Cardiac muscle cell (in vitro differentiated cells and primary cell): ENCODE results near the gene PODXL2. TPM values are rescaled to one million over a fixed set of nuclear protein-coding genes. Genes with fewer than 3 reads are reported as not detected.

ENCODE experiments used
- DNase-seq, 2 donors: peaks; one replicate each; pipeline versions ENCODE4 v3.0.0 to v3.0.0-alpha.2; 2010 to 2017; ENCODE audit warnings: low read depth in 1 of 2, low spot score in 1 of 2
- H3K27ac ChIP-seq: fragments of 200-600 bp; sonication (generic); 2 replicates; pipeline ENCODE4 v1.5.1; 2016
- H3K27me3 ChIP-seq: fragments of 200-600 bp; sonication (generic); 2 replicates; pipeline ENCODE4 v1.6.0; 2016; ENCODE audit warnings: control low read depth
- H3K36me3 ChIP-seq: fragments of 200-600 bp; sonication (generic); 2 replicates; pipeline ENCODE4 v1.5.1; 2016; ENCODE audit warnings: control low read depth
- H3K4me1 ChIP-seq: fragments of 200-600 bp; sonication (generic); 2 replicates; pipeline ENCODE4 v1.8.1; 2017; ENCODE audit warnings: low read depth, mild to moderate bottlenecking, mixed run types
- H3K4me3 ChIP-seq: fragments of 200-600 bp; sonication (generic); 2 replicates; pipeline ENCODE4 v1.5.1; 2016; ENCODE audit warnings: mild to moderate bottlenecking
- H3K9me3 ChIP-seq: fragments of 200-600 bp; sonication (generic); 2 replicates; pipeline ENCODE4 v1.5.1; 2017; ENCODE audit warnings: low read depth, mild to moderate bottlenecking, control low read depth
- polyA plus RNA-seq: library from polyadenylated mRNA; unstranded; fragments of >200 nt; fragmentation: Nextera tagmentation; extraction: Ambion mirVana; gene quantifications from 2 replicates; pipeline ENCODE4 v1.2.1, GENCODE V29; 2016
- total RNA-seq: library from RNA; depleted of rRNA; stranded (reverse); fragments of >200 nt; gene quantifications from 2 replicates; pipeline ENCODE4 v1.2.3, GENCODE V29; 2016
- TF ChIP-seq, protein P1 (sequence below): IDR thresholded peaks from 2 replicates; pipeline ENCODE4 v1.5.1; 2012; ENCODE audit warnings: low read depth, mild to moderate bottlenecking, low read length

PODXL2 gene
- total and polyA plus RNA-seq, 2 experiments from 2014 or later, result 16.0 to 24.9 TPM

DNA sequence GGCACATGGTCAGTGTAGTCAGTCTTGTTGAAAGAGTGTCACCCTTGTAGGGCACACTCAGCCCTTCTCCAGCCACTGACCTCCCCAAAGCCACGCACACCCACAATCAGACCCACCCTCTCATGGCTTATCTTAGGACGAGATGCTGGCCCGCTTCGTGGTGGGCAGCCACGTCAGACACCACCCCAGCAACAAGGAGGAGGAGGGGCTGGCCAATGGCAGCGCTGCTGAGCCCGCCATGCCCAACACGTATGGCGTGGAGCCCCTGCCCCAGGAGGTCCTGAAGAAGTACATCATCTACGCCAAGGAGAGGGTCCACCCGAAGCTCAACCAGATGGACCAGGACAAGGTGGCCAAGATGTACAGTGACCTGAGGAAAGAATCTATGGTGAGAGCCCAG is 10.1 kb upstream of the PODXL2 start:
- Histone ChIP-seq H3K4me1 (no peaks in the 10 kb centered on the region), H3K4me3 (no peak overlapping the region), H3K27ac (no peak overlapping the region), H3K27me3 (no peaks in the 10 kb centered on the region), H3K9me3 (no peaks in the 10 kb centered on the region), H3K36me3 (peaks cover 5% of the 10 kb centered on the region)
- TF ChIP-seq, protein P1, sequence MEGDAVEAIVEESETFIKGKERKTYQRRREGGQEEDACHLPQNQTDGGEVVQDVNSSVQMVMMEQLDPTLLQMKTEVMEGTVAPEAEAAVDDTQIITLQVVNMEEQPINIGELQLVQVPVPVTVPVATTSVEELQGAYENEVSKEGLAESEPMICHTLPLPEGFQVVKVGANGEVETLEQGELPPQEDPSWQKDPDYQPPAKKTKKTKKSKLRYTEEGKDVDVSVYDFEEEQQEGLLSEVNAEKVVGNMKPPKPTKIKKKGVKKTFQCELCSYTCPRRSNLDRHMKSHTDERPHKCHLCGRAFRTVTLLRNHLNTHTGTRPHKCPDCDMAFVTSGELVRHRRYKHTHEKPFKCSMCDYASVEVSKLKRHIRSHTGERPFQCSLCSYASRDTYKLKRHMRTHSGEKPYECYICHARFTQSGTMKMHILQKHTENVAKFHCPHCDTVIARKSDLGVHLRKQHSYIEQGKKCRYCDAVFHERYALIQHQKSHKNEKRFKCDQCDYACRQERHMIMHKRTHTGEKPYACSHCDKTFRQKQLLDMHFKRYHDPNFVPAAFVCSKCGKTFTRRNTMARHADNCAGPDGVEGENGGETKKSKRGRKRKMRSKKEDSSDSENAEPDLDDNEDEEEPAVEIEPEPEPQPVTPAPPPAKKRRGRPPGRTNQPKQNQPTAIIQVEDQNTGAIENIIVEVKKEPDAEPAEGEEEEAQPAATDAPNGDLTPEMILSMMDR, result no peak
- DNase-seq, result no peak

DNA sequence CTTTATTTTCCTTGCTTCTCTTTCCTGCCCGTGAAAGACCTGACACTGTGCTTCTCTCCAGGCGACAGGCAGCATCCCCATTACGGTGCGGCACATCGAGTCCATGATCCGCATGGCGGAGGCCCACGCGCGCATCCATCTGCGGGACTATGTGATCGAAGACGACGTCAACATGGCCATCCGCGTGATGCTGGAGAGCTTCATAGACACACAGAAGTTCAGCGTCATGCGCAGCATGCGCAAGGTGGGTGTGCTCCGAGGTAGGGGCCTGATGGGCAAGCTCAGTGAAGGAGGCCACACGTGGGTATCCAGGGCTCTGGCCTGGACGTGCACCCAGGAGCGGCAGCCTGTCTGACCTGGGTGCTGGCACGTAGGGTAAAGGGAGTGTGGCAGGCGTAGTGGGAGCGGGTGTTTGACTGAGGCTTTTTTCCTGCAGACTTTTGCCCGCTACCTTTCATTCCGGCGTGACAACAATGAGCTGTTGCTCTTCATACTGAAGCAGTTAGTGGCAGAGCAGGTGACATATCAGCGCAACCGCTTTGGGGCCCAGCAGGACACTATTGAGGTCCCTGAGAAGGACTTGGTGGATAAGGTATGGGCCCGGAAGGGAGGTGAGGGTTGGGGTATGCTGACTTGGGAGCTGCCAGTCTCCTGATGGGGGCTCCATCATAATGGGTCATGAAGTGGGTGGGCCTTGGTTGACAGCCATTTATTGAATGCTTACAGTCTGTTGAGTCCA is 8.2 kb upstream of the PODXL2 start:
- Histone ChIP-seq H3K36me3 (peaks cover 5% of the 10 kb centered on the region), H3K4me3 (no peak overlapping the region), H3K9me3 (no peaks in the 10 kb centered on the region), H3K27ac (no peak overlapping the region), H3K4me1 (no peaks in the 10 kb centered on the region), H3K27me3 (peaks cover 6% of the 10 kb centered on the region)
- DNase-seq, result no peak
- TF ChIP-seq, protein P1, result no peak

DNA sequence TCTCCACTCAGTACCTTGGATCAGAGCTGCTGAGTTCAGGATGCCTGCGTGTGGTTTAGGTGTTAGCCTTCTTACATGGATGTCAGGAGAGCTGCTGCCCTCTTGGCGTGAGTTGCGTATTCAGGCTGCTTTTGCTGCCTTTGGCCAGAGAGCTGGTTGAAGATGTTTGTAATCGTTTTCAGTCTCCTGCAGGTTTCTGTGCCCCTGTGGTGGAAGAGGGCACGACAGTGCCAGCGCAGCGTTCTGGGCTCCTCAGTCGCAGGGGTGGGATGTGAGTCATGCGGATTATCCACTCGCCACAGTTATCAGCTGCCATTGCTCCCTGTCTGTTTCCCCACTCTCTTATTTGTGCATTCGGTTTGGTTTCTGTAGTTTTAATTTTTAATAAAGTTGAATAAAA is 7.0 kb upstream of the PODXL2 start:
- no peak overlapping the region for H3K4me3 ChIP-seq
- H3K27ac ChIP-seq, result no peak overlapping the region
- TF ChIP-seq, protein P1, result no peak
- H3K36me3 ChIP-seq, result peaks cover 5% of the 10 kb centered on the region
- peaks cover 18% of the 10 kb centered on the region for H3K27me3 ChIP-seq
- H3K4me1 ChIP-seq, result no peaks in the 10 kb centered on the region
- DNase-seq, result no peak
- no peaks in the 10 kb centered on the region for H3K9me3 ChIP-seq

DNA sequence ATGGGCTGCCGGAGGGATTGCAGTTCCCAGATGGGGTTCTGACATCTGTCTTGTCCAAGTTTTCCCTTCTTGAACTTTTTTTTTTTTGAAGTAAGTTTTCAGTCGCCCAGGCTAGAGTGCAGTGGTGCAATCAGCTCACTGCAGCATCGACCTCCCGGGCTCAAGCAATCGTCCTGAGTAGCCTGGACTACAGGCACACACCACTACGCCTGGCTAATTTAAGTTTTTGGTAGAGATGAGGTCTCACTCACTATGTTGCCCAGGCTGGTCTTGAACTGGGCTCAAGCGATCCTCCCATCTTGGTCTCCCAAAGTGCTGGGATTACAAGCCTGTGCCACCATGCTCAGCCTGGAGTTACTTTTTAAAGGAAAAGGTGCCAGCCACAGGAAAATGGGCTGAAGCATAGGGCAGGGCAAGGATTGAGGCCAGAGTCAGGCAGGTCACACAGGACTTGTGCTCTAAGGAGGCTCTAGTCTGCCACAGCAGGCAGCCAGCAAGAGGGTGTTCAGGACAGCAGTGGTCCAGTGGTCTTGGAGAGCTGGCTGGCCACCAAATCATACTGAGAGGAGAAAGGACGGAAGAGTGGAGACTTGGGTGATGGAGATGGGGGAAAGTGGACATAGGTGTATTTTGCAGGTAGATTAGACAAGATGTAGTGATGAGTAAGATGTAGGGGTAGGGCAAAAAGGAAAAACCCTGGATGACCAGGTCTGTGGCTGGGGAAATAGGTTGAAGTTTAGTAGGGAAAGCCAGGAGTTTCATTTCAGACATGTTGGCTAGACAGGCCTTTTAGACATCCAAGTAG is 6.0 kb upstream of the PODXL2 start:
- DNase-seq, result no peak
- H3K36me3 ChIP-seq, result peaks cover 5% of the 10 kb centered on the region
- no peaks in the 10 kb centered on the region for H3K9me3 ChIP-seq
- peaks cover 27% of the 10 kb centered on the region for H3K27me3 ChIP-seq
- H3K4me3 ChIP-seq, result no peak overlapping the region
- TF ChIP-seq, protein P1, result no peak
- no peaks in the 10 kb centered on the region for H3K4me1 ChIP-seq
- H3K27ac ChIP-seq, result no peak overlapping the region

DNA sequence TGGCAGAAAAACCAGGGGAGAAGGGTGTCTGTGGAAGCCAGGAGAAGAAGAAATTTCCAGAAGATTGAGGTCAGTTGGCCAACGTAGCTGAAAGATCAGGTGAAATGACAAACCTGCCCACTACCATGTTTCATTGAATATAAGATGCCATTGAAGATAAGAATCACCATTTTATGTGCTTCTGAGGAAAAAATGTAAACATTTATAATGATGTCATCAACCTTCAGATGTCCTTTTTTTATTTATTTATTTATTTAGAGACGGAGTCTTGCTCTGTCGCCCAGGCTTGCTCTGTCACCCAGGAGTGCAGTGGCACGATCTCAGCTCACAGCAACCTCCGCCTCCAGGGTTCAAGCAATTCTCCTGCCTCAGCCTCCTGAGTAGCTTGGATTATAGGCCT is 4.9 kb upstream of the PODXL2 start:
- Histone ChIP-seq H3K4me1 (no peaks in the 10 kb centered on the region), H3K4me3 (no peak overlapping the region), H3K9me3 (no peaks in the 10 kb centered on the region), H3K27me3 (peaks cover 36% of the 10 kb centered on the region), H3K27ac (no peak overlapping the region), H3K36me3 (peaks cover 5% of the 10 kb centered on the region)
- TF ChIP-seq, protein P1, result no peak
- no peak for DNase-seq
